Sigmoid colon (tissue), 4 donors: ENCODE results near the gene MORF4L1.

Experiments used
- EP300 ChIP-seq, 4 donors: sonication (generic); formaldehyde crosslinking; IDR thresholded peaks; one replicate each; pipeline ENCODE4 v1.6.1; 2017; ENCODE audit warnings: antibody characterized with exemption in 4 of 4
- POLR2A ChIP-seq, 2 donors: fragments of 450-650 bp; IDR thresholded peaks; one replicate each; pipeline ENCODE4 v1.6.1; 2016; ENCODE audit warnings: antibody characterized with exemption in 2 of 2, mild to moderate bottlenecking in 2 of 2, moderate library complexity in 2 of 2
- POLR2AphosphoS5 ChIP-seq, 4 donors: sonication (generic); formaldehyde crosslinking; IDR thresholded peaks; one replicate each; pipeline ENCODE4 v1.6.1; 2017; ENCODE audit warnings: antibody characterized with exemption in 4 of 4
- TF ChIP-seq, protein P1 (sequence below), 4 experiments: fragments of 450-650 bp in 3 of 4; fragments of 200-600 bp in 1 of 4; IDR thresholded peaks; one replicate each; pipeline ENCODE4 v1.5.1; 2016 to 2019; ENCODE audit warnings: antibody characterized with exemption in 4 of 4, mild to moderate bottlenecking in 3 of 4, moderate library complexity in 2 of 4

DNA sequence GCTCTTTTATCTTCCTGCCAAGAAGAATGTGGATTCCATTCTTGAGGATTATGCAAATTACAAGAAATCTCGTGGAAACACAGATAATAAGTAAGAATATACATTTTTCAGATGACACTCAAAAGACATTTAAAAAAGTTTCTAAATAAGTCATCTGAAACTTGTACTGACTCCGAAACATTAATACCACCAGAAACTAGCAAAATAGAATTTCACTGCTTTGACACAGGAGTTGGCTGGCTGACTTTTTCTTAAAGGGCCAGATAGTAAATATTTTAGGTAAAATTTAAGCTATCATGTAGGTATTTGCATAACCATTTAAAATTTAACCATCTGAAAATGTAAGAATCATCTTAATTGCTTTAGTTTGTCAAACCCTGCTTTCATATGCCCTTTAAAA, 20.8 kb downstream of the MORF4L1 start:
- TF ChIP-seq POLR2AphosphoS5 (IDR thresholded peaks at IDR 0.05) (no peak), POLR2A (IDR thresholded peaks at IDR 0.05) (no peak), EP300 (IDR thresholded peaks at IDR 0.05) (no peak)
- TF ChIP-seq, protein P1, sequence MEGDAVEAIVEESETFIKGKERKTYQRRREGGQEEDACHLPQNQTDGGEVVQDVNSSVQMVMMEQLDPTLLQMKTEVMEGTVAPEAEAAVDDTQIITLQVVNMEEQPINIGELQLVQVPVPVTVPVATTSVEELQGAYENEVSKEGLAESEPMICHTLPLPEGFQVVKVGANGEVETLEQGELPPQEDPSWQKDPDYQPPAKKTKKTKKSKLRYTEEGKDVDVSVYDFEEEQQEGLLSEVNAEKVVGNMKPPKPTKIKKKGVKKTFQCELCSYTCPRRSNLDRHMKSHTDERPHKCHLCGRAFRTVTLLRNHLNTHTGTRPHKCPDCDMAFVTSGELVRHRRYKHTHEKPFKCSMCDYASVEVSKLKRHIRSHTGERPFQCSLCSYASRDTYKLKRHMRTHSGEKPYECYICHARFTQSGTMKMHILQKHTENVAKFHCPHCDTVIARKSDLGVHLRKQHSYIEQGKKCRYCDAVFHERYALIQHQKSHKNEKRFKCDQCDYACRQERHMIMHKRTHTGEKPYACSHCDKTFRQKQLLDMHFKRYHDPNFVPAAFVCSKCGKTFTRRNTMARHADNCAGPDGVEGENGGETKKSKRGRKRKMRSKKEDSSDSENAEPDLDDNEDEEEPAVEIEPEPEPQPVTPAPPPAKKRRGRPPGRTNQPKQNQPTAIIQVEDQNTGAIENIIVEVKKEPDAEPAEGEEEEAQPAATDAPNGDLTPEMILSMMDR (IDR thresholded peaks at IDR 0.05), result no peak
